GM21529 (cell line): ENCODE results near the gene COL5A1.
"Not testable (repeated sequence)": the region's sequence is repeated elsewhere in the genome, so short reads cannot be mapped to it uniquely, and the experiment has no call there.

Source experiments
- ATAC-seq: cut with Tn5 transposase; IDR thresholded peaks from one replicate; pipeline ENCODE4 v1.9.1; 2021; ENCODE audit not compliant: unreplicated experiment

The COL5A1 gene

DNA sequence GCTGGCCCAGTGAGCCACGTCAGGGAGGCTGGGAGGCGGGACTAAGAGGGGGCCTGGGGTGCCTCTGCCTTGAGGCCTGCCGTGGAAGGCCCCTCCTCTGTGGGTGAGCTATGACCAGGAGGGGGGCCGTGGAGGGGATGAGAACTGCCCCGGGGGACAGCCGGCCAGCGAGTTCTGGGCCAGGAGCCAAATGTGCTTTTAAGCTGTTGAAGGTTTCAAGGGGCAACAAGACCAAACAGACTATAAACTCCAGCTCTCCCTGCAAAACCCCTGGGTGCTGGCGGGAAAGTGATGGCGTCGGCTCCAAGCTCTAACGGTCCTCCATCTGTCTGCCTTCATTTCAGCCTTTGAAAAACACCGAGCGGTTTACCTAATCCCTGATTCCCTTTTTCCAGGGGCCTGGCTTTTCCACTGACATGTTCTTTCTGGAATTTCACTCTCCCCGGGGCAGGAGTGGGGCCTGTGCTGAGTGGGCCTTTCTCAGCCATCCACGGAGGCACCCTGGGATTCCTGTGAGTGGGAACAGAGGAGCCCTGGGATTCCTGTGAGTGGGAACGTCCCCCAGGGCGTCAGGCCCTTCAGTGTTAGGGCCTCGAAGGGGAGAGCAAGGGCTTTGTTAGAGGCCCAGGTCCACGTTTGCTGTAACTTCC, 65.6 kb downstream of the COL5A1 start:
- no peak for ATAC-seq

DNA sequence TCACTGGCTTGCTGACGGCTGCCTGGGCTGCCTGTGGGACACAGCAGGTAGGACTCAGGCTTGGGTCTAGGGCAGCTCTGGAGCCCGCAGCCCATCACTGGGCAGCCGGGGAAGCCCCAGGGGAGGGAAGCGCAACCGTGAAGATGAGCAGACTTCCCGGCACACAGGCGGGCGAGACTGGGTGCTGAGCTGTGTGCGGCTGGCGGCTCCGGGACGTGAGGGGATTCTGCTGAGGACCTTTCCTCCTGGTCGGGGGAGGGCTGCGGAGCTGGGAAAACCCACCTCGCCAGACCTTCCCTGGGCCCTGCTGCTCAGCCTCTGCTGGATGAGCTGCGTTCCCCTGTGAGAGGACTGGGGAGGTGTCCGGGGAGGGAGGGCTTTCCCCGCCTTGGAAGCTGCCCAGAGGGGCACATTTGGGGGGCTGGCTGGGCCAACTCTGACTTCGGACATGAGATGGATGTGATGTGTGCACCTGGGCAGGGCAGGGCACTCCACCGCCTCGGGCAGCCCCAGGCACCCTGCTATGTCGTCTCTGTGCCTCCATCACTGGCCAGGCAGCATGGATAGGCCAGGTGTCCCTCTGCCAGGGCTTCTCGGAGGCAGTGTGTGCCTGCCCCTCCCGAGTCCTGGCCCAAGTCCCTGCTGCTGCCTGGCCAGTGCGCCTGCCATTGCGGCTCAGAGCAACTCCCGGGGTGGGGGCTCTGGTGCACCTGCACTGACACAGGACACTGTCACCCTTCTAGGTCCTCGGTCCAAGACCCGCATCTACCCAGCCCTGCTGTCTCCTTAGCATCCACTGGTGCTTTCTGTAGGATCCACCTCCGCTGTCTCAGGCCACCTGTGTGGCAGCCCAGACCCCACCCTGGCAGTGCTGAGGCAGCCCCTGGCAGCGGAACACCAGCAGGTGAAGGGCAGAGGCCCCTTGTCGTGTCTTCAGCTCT, 66.4 kb downstream of the COL5A1 start:
- no peak for ATAC-seq

DNA sequence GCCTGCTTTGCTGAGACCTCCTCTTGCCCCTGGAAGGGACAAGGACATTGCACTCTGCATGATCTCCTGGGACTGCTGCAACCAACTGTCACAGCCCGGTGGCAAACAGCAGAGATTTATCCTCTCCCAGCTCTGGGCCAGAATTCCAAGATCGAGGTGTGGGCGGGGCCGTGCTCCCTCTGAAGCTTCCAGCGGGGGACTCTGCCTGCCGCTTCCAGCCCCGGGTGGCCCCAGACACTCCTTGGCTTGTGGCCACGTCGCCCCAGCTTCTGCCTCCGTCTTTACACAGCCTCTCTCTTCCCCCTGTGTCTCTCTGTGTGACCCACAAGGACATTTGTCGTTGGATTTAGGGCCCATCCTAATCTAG, 67.1 kb downstream of the COL5A1 start:
- ATAC-seq, result no peak

DNA sequence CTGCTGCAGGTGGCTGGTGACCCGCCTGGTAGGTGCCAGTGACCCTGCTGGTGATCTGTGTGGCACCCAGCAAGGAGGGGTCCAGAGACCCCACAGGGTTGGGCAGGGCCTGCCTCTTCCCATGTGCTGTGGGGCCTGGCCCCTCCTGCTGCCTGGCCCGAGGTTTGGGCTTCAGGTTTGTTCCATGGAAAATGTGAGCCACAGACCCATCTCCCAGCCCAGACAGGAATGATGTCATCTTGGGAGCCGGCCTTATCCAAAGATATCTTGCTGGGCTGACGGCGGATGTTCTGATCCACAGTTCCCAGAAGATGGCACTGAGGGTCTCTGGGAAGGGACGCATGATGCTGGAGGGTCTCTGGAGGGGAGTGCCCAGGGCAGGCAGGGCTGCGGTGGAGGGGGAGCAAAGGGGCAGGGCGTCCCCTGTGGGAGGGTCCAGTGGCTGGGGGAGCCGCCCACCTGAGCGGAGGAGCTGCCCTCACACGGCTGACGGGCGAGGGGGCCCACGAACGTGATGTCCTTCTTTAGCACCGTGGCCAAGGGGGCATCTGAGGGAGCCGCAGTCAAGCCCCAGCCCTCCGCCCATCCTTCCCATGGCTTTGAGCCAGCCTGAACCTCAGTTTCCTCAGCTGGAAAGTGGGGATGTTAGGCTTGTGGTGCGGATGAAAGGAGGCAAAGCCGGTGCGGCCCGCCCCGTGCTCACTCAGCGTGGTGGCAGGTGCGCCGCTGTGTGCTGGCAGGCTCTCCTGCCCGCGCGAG, 68.1 kb downstream of the COL5A1 start:
- no peak for ATAC-seq

DNA sequence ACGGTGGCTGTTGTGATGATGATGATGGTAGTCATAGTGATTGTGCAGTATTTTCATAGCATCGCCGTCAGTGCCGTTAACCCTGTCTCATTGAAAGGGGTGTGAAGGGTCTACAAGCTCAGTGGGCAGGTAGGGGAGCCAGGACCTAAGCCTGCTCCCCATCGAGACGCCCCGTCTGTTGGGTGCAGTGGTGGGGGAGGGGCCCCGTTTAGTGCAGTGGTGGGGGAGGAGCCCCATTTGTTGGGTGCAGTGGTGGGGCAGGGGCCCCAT, 68.6 kb downstream of the COL5A1 start:
- no peak for ATAC-seq

DNA sequence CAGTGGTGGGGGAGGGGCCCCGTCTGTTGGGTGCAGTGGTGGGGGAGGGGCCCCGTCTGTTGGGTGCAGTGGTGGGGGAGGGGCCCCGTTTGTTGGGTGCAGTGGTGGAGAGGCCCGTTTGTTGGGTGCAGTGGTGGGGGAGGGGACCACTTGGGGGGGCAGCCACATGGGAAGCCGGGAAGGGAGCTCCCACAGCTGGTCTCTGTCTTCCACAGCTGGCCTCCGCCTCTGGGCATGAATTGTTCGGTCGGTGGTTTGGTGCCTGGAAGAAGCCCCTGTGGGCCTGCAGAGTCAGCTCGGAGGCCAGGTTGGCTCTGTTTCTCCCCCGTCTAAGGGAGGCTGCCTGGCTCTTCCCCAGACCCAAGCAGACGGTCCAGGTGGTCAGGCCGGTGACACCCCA, 69.3 kb downstream of the COL5A1 start:
- no peak for ATAC-seq

DNA sequence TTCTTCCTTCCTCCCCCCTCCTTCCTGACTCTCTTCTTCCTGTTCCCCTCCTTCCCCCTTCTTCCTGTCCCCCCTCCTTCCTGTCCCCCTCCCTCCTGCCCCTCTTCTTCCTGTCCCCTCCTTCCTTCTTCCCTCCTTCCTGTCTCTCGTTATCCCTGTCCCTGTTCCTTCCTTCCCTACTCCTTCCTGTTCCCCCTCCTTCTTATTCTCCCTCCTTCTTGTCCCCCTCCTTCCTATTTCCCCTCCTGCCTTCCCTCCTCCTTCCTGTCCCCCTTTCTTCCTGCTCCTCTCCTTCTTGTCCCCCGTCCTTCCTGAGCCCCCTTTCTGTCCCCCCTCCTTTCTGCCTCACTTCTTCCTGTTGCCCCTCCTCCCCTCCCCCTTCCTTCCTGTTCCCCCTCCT, 70.6 kb downstream of the COL5A1 start:
- no peak for ATAC-seq

DNA sequence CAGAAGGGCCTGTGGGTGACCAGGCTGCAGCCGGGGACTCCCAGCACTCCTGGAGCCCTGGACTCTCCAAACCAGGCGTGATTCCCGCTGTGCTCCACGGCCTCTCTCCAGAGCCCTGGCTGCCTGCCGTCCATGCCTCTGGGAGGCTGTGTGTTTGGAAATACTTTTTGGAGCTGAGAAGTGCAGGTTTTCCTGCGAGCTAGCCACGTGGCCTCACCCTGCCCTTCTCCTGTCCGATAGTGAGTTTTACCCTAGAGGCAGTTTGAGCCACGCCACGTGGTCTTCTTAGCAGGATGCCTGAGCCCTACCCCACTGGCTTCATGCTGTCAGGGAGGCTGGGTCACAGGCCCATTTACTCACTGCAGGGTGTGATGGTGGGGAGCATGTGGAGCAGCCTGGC, 71.3 kb downstream of the COL5A1 start:
- ATAC-seq, result no peak

DNA sequence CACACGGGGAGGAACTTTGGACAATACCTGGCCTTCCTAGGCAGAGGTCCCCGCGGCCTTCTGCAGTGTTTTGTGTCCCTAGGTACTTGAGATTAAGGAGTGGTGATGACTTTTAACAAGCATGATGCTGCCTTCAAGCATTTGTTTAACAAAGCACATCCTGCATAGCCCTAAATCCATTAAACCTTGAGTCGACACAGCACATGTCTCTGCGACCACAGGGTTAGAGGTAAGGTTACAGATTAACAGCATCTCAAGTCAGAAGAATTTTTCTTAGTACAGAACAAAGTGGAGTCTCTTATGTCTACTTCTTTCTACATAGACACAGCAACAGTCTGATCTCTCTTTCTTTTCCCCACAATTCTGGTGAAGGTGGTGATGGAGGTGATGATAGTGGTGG, 73.9 kb downstream of the COL5A1 start:
- not testable (repeated sequence) for ATAC-seq

DNA sequence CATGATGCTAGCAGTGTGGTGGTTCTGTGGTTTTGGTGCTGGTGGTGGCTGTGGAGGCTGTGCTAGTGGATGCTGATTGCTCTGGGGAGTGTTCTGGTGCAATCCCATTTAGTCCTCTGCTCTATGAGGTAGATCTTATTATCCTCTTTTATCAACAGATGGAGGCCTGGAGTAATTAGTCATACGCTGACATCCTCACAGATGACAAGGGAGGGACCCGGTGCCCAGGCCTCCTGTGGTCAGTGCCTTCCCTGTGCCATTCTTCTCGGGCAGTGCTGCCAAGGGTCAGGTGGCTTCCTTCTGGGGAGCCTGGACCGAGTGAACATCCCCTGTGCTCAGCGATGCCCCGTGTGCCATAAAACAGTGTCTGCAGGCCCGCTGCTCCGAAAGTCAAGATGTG, 74.5 kb downstream of the COL5A1 start:
- ATAC-seq, result no peak

DNA sequence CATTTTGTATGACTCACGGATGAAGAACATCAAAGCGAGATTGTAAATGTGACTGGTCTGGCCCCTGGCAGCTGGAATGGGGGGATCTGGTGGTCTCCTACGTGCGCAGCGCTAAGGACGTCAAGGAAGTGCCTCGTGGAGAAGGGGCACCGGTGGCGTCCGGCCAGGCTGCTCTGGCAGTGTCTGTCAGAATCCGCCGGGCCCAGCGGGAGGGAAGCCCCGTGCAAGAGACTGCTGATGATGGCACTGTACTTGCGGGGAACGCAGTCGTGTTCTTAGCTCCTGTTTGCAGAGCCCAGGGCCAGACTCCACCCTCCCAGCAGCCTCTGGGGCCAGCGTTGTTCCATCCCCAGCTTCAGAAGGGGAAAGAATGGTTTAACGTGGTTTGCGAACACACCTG, 75.5 kb downstream of the COL5A1 start:
- ATAC-seq, result no peak

DNA sequence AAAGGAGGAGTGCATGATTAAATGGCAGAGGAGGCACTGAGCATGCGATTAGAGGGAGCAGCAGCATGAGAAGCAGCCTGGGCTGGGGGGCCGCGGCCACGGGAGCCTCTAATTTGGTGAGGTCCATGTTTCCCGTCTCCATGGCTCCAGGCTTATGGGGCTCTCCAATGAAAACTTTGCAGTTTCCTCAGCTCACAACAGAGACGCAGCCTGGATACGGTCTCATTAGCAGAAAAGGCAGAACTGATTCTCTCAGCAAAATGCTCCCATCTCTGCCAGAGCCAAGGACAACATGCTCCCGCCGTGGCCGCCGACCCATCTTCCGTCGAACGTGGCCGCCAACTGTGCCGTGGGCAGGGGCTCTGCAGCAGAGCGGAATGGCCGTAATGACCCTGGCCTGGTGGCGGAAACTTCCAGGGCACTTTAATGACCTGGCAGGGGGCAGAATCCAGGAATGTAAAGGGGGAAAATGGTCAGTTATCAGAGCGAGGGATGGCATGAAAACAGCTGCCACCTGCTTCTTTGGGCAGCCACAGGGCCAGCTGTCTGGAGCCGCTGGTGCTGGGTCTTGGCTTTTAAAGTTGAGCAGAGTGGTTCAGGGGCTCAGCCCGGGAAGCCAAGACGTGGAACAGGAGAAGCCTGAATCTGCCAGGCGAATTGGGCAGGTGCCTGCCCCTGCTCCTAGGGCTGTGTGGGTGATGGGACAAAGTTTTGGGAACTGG, 76.5 kb downstream of the COL5A1 start:
- no peak for ATAC-seq

DNA sequence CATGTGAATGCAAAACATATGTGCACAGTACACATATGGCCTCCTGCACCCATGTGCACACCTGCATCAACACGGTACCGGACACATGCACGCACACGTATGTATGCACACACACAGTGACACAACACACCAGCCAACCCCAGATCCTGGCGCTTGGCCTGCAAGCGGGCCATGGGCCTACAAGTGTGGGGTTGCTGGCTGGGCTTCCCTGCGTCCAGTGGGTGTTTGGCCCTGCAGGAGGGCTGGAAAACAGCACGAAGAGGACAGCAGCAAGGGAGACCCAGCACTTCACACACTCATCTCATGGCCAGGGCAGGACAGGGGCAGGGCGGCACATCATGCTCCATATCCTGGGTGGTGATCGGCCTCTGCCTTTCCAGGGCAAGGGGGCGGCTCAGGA, 77.7 kb downstream of the COL5A1 start:
- no peak for ATAC-seq

DNA sequence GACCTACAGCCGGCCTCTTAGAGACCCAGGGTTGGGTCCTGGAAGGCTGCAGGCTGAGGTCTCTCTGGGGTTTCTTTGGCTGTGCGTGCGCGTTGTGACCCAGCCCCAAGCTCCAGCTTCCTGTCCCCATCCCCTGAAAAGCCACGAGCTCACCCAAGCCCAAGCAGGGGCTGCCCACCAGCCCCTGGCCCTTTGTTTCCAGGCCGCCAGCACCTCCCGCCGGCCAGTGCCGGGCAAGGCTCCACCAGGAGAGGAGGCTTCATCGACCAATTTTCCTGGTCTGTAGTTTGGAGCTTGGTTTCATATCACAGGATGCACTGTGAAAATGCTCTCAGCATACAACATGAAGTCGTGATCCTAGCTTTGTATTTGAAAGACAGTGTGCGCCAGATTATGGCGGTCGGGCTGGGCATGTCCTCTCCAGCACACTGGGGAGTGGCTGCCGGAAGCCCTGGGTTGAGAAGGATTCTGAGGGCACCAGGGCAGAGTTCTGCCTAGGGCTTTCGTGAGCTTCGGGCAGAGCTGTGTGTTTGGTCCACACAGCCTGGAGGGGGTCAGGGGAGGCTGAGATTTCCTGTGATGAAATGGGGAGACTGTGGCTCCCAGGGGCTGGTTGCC, 78.6 kb downstream of the COL5A1 start:
- ATAC-seq, result no peak

DNA sequence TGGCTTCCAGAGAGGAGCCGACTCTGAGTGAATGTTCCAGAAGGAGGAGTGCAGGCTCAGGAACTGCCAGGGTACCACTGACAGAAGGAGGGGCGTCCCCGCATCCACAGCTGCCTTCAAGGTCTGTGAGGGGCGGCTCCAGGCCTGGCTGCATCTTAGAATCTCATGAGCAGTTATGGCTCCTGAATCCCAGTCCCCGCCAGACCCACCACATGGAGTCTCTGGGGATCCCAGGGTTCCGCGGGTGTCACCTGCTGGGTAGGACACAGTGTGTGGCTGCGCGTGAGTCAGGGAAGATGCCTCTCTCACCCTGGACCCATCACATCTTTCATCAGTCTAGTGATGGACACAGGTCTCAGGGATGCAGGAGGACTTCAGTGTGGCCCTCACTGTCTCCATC, 79.2 kb downstream of the COL5A1 start:
- ATAC-seq, result no peak

DNA sequence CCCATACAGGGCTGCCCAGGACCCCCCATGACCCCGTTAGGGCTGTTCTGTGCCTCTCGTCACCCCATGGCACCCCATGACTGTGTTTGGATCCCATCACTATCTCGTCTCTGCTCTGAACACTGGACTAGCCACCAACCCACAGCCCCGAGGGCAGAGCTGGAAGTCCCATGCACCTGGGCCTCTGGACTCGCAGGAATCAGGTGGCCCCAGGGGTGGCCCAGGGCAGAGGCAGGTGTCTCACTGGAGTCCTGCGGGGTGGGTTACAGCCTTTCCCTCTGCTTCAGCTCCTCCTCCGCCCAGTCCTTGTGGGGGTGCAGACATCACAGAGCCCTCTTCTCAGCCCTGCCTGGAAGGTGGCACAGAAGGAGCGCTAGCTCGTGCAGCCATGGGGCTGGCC, 79.7 kb downstream of the COL5A1 start:
- ATAC-seq, result no peak

DNA sequence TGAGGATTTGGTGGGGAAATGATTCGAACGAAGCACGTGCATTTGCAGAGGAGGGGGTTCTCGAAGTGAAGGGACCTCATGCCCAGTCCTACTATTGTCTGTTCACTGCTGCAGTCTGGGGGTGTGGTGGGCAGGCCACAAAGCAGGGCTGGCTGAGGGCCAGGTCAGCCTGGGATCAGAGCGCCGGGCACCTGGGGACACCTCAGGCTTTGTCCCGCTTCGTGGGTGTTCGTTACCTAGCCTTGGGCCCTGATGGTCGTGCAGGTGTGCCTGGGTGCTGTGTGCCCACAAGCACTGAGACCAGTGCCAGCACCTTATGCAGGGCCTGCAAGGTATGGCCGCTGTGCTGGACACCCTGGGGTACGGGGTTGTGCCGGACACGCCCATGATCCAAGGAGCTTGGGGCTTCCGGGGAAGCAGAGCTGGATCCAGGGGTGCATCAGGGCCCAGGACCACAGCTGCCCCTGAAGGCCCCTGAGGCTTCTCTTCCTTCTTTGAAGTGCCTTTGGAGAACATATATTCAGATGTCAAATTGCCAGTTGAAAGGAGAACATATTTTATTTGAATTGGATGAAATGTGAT, 80.6 kb downstream of the COL5A1 start:
- ATAC-seq, result no peak

DNA sequence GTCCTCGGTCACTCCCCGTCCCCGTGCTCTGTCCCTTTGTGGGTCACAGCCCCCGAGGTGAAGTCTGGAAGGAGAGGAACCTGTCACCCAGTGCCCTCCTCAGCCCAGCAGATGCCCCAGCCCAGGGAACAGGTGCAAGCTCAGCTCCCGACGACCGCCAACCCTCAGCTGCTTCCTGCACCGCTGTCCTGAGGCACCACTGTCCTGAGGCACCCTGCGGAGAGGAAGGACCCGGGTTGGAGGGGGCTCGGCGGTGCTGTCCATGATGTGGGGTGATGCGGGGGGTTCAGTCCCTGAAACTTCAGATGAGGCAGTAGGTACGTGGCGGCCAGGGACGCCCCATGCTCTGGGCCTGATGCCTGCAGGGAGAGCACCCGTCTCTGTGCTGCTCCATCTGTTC, 81.4 kb downstream of the COL5A1 start:
- ATAC-seq, result no peak

DNA sequence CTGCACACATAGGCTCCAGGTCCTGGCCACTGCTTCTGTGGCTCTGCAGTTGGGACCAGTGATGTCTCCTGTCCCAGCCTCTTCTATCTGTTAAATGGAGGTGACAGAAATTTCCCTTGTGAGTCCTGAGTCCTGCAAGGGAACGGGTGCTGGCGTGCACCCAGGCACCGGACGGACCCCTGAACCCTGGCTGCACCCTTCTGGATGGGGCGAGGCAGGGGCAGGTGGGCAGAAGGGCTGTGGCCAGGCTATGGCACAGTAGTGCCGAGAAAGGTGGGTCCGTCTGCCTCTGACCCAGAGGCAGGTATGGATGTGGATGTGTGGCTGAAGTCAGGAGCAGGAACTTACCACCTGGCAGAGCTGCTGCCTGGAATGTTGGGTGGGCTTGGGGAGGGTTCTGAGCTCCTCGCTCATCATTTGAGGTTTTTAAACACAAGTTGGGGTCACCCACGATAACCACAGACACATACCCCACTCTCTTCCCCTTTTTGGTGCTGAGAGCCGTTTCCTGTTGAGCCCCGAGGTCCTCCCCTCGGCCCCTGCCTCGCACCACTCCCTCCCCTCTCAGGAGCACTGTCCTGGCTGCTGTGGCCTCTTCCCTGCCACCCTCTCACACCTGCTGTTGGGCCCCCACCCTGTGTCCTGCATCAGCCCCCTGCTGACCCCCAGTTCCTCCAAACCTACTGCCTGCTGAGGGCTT, 82.0 kb downstream of the COL5A1 start:
- no peak for ATAC-seq
